Activated gamma-delta T cell treated with Interleukin-2 at 50 U/mL for 16 hours (primary cell): Measurements from ENCODE around the gene KLHL29.

Experiments
- DNase-seq: peaks from one replicate; pipeline ENCODE4 v3.0.0-alpha.2; 2020

Gene KLHL29

GRCh38 chr2:23497536-23497935, 112.6 kb downstream of the KLHL29 start:
- no peak for DNase-seq

- no peak for DNase-seq
Observed at GRCh38 chr2:23498943-23499342, 114.0 kb downstream of the KLHL29 start.

GRCh38 chr2:23499439-23499838, 114.5 kb downstream of the KLHL29 start:
- DNase-seq, result no peak

GRCh38 chr2:23500836-23501235, 115.9 kb downstream of the KLHL29 start:
- no peak for DNase-seq

GRCh38 chr2:23502096-23502495, 117.1 kb downstream of the KLHL29 start:
- no peak for DNase-seq

GRCh38 chr2:23503097-23503496, 118.1 kb downstream of the KLHL29 start:
- no peak for DNase-seq

GRCh38 chr2:23503682-23504081, 118.7 kb downstream of the KLHL29 start:
- no peak for DNase-seq

- DNase-seq, result no peak
Observed at GRCh38 chr2:23504591-23504990, 119.6 kb downstream of the KLHL29 start.

- DNase-seq, result no peak
Observed at GRCh38 chr2:23505218-23505983, 120.4 kb downstream of the KLHL29 start.

- no peak for DNase-seq
Observed at GRCh38 chr2:23505984-23506380, 121.0 kb downstream of the KLHL29 start.

- no peak for DNase-seq
Observed at GRCh38 chr2:23506531-23507266, 121.7 kb downstream of the KLHL29 start.

GRCh38 chr2:23507267-23508065, 122.5 kb downstream of the KLHL29 start:
- no peak for DNase-seq

- DNase-seq, result no peak
Observed at GRCh38 chr2:23508066-23508390, 123.0 kb downstream of the KLHL29 start.

- no peak for DNase-seq
Observed at GRCh38 chr2:23509103-23509502, 124.1 kb downstream of the KLHL29 start.

GRCh38 chr2:23509596-23510292, 124.8 kb downstream of the KLHL29 start:
- no peak for DNase-seq

GRCh38 chr2:23510471-23510870, 125.5 kb downstream of the KLHL29 start:
- no peak for DNase-seq

- no peak for DNase-seq
Observed at GRCh38 chr2:23512778-23513177, 127.8 kb downstream of the KLHL29 start.

- no peak for DNase-seq
Observed at GRCh38 chr2:23513245-23513871, 128.4 kb downstream of the KLHL29 start.

- DNase-seq, result no peak
Observed at GRCh38 chr2:23513872-23514793, 129.2 kb downstream of the KLHL29 start.

- no peak for DNase-seq
Observed at GRCh38 chr2:23516520-23517256, 131.7 kb downstream of the KLHL29 start.
